GM21529 (cell line): Measurements from ENCODE around the gene MAPT.

Source experiments
- ATAC-seq: cut with Tn5 transposase; IDR thresholded peaks from one replicate; pipeline ENCODE4 v1.9.1; 2021; ENCODE audit not compliant: unreplicated experiment

MAPT gene

GRCh38 chr17:45985447-45985846 is 91.1 kb downstream of the MAPT start:
- ATAC-seq, result no peak

DNA sequence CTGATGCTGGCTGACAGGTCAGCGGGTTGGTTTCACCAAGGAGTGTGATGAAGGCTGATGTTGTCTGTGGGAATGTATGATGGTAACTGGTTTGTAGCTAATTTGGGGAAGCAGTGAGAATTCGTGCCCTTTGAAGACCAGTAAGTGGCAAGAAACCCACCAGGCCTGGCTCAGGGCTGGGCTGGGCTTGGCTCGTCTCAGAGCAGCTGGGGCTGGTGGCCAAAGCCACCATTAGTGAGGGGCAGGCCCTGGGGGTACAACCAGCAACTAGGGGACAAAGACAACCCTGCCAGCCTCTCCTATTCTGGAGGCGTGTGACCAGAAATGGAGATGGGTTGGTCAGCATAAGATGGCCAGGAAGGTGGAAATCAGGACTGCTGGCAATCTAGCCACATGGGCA is 91.7 kb downstream of the MAPT start:
- ATAC-seq, result no peak

DNA sequence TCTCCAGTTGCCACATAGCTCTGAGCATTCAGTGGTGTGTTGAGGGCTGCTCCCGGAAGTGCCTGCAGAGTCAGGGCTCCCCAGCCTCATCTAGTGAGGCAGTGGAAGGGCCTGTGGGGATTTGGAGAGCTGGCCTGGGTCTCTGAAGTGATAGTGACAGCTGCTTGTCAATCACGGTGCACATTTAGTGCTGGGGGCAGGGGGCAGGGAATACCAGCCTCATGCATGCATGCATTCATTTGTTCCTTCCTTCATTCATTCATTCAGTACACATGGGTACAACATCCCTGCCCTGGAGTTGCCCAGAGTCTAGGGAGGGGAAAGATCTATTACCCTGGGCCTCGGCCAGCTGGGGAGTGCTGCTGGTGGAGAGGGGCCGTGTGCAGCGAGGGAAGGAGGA is 93.4 kb downstream of the MAPT start:
- no peak for ATAC-seq

GRCh38 chr17:45989759-45990158 is 95.4 kb downstream of the MAPT start:
- ATAC-seq, result no peak

DNA sequence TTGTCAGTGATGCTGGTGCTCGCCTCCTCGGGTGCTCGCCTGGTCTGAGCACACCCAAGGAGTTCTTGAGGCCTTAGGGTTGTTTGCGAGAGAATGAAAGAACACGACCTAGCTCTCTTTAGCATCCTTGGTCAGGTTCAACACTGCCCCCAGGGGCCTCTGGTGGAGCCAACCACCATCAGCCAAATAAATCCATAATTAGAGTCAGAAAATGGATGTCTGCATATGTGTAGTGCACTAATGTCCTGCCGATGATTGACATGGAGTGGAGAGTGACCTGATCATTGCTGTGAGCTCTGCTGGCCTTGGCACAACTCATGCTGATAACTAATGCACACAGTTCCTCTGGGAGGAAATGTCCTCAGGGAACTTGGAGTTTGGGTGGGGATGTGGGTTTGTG is 96.5 kb downstream of the MAPT start:
- no peak for ATAC-seq

DNA sequence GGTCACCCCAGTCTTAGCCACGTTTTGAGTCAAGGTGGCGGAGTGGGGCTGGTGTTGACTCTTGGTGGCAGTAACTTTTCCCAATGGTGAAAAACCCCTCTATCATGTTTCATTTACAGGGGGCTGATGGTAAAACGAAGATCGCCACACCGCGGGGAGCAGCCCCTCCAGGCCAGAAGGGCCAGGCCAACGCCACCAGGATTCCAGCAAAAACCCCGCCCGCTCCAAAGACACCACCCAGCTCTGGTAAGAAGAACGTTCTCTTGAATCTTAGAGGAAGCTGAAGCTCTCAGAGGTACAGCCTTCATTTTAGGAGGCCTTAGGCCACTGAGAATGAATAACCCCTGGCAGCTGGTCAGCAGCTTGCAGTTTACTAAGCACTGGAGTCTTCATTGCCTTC is 97.0 kb downstream of the MAPT start:
- no peak for ATAC-seq

- no peak for ATAC-seq
Measured at GRCh38 chr17:45992175-45992574, 97.8 kb downstream of the MAPT start.

GRCh38 chr17:45992904-45993303 is 98.5 kb downstream of the MAPT start:
- ATAC-seq, result no peak

GRCh38 chr17:45993962-45994627 is 99.7 kb downstream of the MAPT start:
- no peak for ATAC-seq

GRCh38 chr17:45994987-45995386 is 100.6 kb downstream of the MAPT start:
- ATAC-seq, result no peak

DNA sequence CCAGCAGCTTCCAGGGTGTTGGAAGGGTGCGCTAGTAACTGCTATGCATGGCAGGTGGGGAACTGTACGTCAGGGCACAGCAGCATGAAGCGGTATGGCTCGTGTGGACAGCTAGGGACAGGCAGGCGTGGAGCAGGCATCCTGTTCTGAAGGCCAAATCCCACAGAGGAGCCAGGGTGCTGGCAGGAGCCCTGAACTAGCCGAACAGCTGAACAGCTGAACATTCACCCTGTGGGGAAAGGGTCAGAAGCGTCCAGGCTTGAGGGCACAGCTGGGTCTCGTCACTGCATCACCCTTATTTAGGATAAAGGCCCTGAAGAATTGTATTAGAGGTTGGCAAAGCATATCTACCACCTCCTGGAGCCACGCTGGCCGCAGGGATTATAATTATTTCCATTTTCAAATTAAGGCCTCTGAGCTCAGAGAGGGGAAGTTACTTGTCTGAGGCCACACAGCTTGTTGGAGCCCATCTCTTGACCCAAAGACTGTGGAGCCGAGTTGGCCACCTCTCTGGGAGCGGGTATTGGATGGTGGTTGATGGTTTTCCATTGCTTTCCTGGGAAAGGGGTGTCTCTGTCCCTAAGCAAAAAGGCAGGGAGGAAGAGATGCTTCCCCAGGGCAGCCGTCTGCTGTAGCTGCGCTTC is 101.4 kb downstream of the MAPT start:
- no peak for ATAC-seq

GRCh38 chr17:45996282-45996937 is 102.1 kb downstream of the MAPT start:
- ATAC-seq, result no peak

- no peak for ATAC-seq
Measured at GRCh38 chr17:45997166-45997565, 102.8 kb downstream of the MAPT start.

- ATAC-seq, result no peak
Measured at GRCh38 chr17:45997624-45998023, 103.3 kb downstream of the MAPT start.

DNA sequence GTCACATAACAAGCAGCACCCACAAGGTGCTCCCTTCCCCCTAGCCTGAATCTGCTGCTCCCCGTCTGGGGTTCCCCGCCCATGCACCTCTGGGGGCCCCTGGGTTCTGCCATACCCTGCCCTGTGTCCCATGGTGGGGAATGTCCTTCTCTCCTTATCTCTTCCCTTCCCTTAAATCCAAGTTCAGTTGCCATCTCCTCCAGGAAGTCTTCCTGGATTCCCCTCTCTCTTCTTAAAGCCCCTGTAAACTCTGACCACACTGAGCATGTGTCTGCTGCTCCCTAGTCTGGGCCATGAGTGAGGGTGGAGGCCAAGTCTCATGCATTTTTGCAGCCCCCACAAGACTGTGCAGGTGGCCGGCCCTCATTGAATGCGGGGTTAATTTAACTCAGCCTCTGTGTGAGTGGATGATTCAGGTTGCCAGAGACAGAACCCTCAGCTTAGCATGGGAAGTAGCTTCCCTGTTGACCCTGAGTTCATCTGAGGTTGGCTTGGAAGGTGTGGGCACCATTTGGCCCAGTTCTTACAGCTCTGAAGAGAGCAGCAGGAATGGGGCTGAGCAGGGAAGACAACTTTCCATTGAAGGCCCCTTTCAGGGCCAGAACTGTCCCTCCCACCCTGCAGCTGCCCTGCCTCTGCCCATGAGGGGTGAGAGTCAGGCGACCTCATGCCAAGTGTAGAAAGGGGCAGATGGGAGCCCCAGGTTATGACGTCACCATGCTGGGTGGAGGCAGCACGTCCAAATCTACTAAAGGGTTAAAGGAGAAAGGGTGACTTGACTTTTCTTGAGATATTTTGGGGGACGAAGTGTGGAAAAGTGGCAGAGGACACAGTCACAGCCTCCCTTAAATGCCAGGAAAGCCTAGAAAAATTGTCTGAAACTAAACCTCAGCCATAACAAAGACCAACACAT is 104.9 kb downstream of the MAPT start, which contains the start of gene STH:
TSS of gene STH (plus strand) at position 264 of the 913 bp plus-strand sequence. CDS start at position 294, 30 bp downstream.
- ATAC-seq, result no peak

GRCh38 chr17:45999900-46000290 is 105.5 kb downstream of the MAPT start:
- no peak for ATAC-seq

DNA sequence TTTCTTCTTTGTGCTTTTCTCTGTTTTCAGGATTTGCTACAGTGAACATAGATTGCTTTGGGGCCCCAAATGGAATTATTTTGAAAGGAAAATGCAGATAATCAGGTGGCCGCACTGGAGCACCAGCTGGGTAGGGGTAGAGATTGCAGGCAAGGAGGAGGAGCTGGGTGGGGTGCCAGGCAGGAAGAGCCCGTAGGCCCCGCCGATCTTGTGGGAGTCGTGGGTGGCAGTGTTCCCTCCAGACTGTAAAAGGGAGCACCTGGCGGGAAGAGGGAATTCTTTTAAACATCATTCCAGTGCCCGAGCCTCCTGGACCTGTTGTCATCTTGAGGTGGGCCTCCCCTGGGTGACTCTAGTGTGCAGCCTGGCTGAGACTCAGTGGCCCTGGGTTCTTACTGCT is 105.9 kb downstream of the MAPT start:
- no peak for ATAC-seq

- ATAC-seq, result no peak
Measured at GRCh38 chr17:46000757-46001156, 106.4 kb downstream of the MAPT start.

DNA sequence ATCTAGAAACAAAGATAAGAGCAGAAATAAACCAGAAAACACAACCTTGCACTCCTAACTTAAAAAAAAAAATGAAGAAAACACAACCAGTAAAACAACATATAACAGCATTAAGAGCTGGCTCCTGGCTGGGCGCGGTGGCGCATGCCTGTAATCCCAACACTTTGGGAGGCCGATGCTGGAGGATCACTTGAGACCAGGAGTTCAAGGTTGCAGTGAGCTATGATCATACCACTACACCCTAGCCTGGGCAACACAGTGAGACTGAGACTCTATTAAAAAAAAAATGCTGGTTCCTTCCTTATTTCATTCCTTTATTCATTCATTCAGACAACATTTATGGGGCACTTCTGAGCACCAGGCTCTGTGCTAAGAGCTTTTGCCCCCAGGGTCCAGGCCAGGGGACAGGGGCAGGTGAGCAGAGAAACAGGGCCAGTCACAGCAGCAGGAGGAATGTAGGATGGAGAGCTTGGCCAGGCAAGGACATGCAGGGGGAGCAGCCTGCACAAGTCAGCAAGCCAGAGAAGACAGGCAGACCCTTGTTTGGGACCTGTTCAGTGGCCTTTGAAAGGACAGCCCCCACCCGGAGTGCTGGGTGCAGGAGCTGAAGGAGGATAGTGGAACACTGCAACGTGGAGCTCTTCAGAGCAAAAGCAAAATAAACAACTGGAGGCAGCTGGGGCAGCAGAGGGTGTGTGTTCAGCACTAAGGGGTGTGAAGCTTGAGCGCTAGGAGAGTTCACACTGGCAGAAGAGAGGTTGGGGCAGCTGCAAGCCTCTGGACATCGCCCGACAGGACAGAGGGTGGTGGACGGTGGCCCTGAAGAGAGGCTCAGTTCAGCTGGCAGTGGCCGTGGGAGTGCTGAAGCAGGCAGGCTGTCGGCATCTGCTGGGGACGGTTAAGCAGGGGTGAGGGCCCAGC is 107.3 kb downstream of the MAPT start:
- ATAC-seq, result no peak

DNA sequence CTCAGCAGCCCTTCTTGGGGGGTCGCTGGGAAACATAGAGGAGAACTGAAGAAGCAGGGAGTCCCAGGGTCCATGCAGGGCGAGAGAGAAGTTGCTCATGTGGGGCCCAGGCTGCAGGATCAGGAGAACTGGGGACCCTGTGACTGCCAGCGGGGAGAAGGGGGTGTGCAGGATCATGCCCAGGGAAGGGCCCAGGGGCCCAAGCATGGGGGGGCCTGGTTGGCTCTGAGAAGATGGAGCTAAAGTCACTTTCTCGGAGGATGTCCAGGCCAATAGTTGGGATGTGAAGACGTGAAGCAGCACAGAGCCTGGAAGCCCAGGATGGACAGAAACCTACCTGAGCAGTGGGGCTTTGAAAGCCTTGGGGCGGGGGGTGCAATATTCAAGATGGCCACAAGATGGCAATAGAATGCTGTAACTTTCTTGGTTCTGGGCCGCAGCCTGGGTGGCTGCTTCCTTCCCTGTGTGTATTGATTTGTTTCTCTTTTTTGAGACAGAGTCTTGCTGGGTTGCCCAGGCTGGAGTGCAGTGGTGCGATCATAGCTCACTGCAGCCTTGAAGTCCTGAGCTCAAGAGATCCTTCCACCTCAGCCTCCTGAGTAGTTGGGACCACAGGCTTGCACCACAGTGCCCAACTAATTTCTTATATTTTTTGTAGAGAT is 108.1 kb downstream of the MAPT start:
- ATAC-seq, result peak; percentile 51
